Glomerular endothelial cell (primary cell): Measurements from ENCODE around the gene CHN2. TPM values are rescaled to one million over a fixed set of nuclear protein-coding genes. Genes with fewer than 3 reads are reported as not detected.

Source experiments
- DNase-seq: peaks from one replicate; pipeline ENCODE4 v3.0.0-alpha.2; 2011; ENCODE audit warnings: low read depth, low spot score; ENCODE audit errors: extremely low read depth
- total RNA-seq: library from RNA; depleted of rRNA; stranded (reverse); fragments of >200 nt; gene quantifications from 2 replicates; pipeline ENCODE4 v1.2.3, GENCODE V29; 2015

Gene CHN2
- total RNA-seq, 1 donor from 2014 or later = 6.9 TPM

GRCh38 chr7:29480934-29481651 lies 286.5 kb downstream of the CHN2 start:
- DNase-seq = no peak

DNA sequence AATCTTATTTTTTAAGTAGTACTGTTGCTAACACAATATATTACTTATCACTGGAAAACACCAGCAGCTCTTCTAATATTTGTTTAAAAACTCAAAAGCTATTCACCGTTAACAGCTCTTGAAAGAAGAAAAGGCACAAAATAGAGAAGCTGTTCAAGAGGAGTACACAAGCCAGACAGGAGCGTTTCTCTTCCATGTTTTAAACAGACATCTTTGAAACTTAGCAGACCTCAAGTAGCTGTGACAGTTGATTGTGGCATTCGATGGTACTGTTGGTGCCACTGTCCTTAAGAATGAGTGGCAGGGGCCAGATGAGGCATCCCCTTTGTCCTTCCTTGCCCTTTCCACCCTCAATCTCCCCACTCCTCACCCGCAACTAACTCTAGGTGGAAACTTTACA lies 287.5 kb downstream of the CHN2 start:
- no peak for DNase-seq

GRCh38 chr7:29483219-29484104 lies 288.9 kb downstream of the CHN2 start:
- no peak for DNase-seq

DNA sequence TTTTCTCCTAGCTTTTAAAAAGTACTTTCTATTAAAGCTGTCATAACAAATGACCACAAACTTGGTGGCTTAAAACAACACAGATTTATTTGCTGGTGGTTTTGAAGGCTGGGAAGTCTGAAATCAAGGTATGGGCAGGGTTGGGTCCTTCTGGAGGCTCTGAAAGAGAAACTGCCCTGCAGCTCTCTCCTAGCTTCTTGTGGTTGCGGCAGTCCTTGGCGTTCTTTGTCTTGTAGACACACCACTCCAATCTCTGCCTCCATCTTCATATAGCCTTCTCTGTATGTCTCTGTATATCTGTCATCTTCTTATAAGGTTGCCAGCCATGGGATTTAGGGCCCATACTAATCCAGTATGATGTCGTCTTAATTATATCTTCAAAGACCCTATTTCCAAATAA lies 289.7 kb downstream of the CHN2 start:
- no peak for DNase-seq

DNA sequence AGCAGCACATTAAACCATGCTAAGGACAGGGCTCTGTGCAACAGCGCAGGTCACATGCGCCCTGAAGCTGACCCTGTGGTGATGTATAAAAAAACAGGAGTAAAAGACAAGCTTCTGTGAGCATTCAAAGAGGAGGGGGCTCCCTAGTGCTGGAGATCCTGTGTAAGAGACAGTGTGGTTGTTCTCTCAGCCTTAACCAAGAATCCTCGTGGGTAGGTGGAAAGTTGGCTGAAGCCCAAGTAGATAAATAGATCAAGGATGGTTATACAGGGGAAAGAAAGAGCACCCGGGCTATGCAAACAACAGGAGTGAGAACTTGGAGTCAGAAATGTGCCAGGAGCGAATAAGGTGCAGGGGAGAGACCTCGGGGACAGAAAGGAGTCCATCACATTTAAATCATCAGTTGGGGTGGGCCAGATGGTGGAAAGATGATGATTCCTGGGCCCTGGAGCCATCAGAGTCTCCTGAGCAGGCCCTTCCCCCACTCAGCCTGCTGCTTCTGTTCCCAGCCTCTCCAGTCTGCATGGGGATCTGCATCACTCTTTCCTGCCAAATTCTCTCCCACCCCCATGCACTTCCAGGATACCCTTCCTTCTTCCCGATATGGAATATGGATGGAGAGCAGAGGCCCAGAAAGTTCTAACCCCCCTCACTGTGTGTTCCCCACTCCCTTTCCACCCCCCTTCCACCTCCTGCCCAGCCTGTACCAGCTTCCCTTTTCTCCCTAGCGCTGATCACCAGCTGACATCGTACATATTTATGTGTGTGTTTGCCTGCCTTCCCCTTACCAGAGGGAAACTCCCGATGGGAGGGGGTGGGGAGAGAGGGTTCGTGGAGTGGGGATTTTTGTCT lies 291.0 kb downstream of the CHN2 start:
- no peak for DNase-seq

GRCh38 chr7:29486191-29486700 lies 291.7 kb downstream of the CHN2 start:
- DNase-seq = no peak

DNA sequence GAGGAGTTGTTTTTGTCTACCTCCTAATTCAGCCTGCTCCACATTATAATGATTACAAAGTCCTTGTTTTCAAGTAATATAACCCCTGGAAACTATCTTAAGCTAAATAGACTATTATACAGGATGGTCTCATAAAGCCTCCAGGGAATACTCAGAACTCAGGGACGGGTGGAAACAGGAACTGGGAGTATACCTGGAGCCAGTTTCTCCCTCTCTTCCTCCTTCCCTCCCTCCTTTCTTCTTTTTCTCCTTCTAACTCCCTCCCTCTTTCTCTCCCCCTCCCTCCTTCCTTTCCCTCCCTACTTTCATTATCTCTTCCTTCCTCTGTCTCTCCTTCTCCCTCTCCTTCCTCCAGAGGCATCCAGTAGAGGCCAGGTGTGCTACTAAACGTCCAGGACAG lies 292.8 kb downstream of the CHN2 start:
- DNase-seq = no peak

GRCh38 chr7:29488203-29488970 lies 293.8 kb downstream of the CHN2 start:
- DNase-seq = no peak

DNA sequence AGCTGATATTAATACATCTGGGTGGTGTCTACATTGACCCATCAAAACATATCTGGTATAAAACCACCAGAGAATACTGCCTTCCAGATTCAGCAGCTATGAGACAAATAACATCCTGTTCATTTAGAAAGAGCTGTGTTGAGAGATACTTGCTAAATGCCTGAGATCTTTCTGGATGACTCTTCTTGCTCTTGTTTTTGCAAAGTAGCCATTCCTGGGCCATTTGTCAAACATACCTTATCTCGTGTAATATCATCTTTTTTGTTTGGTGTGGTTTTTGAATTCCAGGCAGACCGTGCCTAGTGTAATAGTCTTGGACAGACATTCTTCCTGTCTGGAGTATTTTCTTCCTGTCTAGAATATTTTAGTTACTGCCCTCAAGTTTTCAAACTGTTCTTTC lies 294.4 kb downstream of the CHN2 start:
- no peak for DNase-seq

DNA sequence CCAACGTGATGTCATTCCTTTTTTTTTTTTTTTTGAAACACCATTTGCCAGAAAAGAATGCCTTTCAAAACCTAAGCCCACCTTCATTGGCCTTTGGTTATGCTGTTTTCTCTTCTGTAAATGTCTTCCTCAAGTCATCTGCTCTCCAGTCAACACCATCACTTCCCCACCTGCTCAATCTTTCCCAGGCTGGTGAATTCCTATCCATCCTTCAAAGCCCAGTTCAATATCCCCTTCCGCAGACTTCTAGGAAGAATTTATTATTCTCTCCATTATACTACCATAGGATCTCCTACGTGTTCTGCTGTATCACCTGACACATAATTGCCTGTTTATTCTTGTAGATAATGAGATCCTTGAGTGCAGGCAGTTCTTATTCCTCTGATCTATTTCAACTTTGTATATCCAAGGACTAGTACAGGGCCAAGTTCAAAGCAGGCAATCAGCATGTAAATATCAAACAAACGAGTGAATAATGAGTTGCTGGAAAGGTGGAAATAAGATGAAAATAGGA lies 295.6 kb downstream of the CHN2 start:
- DNase-seq = no peak

DNA sequence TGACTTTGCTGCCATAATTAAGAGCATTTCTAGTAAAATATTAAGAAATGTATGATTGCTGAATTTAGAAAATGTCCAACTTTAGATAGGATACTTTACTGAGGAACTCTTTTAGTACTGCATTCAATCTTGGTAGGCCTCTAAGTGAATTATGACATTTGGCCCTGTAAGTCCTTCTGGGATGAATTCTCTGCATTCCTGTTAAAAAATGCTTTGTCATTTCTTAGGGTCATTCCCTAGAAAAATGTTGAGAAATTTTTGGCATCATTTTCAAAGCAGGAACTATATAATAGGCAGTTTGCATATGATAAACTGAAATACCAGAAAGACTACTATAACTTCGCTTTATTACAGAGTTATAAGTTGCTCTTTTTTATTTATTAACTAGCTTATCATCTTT lies 299.8 kb downstream of the CHN2 start:
- DNase-seq = no peak

DNA sequence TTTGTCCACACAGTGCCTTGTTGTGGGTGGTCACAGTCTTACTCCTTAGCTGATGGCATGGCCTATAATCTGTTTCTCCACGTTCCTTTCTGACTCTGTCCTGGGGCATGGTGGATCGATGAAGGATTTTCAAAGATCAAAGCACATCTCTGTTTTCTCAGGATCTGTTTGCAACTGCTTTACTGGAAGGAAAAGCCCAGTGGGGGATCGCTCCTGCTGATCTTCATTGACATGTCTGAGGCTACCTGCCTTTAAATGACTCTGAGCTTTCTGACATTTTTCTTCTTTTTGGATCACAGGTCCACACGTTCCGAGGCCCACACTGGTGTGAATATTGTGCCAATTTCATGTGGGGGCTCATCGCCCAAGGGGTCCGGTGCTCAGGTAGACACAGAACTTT lies 301.1 kb downstream of the CHN2 start:
- DNase-seq = no peak

GRCh38 chr7:29496355-29497020 lies 301.9 kb downstream of the CHN2 start:
- DNase-seq = no peak

GRCh38 chr7:29499932-29500331 lies 305.4 kb downstream of the CHN2 start:
- DNase-seq = no peak

DNA sequence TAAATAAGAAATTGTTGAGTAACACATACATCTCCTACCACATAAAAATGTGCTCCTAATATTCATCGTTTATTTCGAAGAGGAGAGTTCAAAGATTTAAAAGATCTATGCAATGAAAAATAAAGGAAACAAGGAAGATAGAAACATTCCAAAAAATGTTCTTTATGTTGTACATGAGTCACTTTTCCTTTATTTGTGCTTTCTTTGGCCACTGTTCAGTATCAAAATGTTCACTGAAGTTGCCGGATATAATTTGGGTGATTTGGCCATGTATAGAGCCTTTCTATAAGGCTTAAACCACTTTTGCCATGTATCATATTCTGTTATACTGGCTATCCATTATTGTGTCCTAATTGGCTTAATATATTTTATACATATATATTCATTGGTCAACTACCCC lies 306.1 kb downstream of the CHN2 start:
- DNase-seq = no peak

DNA sequence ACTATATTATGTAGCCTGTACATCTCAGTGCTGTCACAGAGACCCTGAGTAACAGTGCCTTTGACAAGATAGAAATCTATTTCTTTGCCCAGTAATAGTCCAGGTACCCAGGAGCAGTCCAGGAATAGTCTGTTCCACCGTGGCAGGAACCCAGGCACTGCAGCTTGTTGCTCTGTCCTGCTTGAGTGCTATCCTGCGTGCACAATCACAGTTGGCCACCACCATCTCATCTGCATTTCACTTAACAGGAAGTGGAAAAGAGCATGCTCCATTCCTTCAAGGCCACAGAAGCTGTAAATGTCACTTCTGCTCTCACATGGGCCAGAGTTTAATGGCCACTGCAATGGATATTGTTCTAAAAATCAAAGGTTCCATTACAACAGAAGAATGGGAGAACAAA lies 307.6 kb downstream of the CHN2 start:
- no peak for DNase-seq

- DNase-seq = no peak
Observed at GRCh38 chr7:29505931-29506330, 311.4 kb downstream of the CHN2 start.

GRCh38 chr7:29508608-29509007 lies 314.0 kb downstream of the CHN2 start:
- no peak for DNase-seq

- DNase-seq = no peak
Observed at GRCh38 chr7:29510028-29510427, 315.5 kb downstream of the CHN2 start.

GRCh38 chr7:29511337-29511736 lies 316.8 kb downstream of the CHN2 start:
- no peak for DNase-seq
